Erythroblast (primary cell): ENCODE measurements around the gene ELL.

Experiments
- DNase-seq, 2 experiments: peaks; one replicate each; lab custom pipeline; 2025; lab: John Stamatoyannopoulos, UW
- GATA1 ChIP-seq: IDR thresholded peaks from 2 replicates; pipeline ENCODE4 v1.6.1; 2011; ENCODE audit warnings: low read depth, mild to moderate bottlenecking, control low read depth, low read length, moderate library complexity
- POLR2A ChIP-seq: IDR thresholded peaks from 2 replicates; pipeline ENCODE4 v1.6.1; 2011; ENCODE audit warnings: mild to moderate bottlenecking, low read length

Gene ELL

GRCh38 chr19:18484992-18485391 is 36.9 kb downstream of the ELL start:
- peak in 1 of 2 experiments; percentile 36 for DNase-seq
- TF ChIP-seq POLR2A (no peak), GATA1 (no peak)

- no peak for DNase-seq
- TF ChIP-seq GATA1 = no peak
- no peak for TF ChIP-seq POLR2A
Observed at GRCh38 chr19:18483119-18483890, 38.6 kb downstream of the ELL start.

- no peak for TF ChIP-seq GATA1
- TF ChIP-seq POLR2A = no peak
- DNase-seq = no peak
Observed at GRCh38 chr19:18481505-18482222, 40.2 kb downstream of the ELL start.

- DNase-seq = no peak
- TF ChIP-seq POLR2A = no peak
- TF ChIP-seq GATA1 = no peak
Observed at GRCh38 chr19:18480006-18480691, 41.7 kb downstream of the ELL start.

- TF ChIP-seq POLR2A = no peak
- no peak for TF ChIP-seq GATA1
- DNase-seq = no peak
Observed at GRCh38 chr19:18478545-18479311, 43.1 kb downstream of the ELL start.

- no peak for TF ChIP-seq GATA1
- no peak for TF ChIP-seq POLR2A
- no peak for DNase-seq
Observed at GRCh38 chr19:18477974-18478373, 43.9 kb downstream of the ELL start.

GRCh38 chr19:18477042-18477779 is 44.7 kb downstream of the ELL start:
- DNase-seq = no peak

GRCh38 chr19:18476507-18477041 is 45.3 kb downstream of the ELL start:
- no peak for DNase-seq
- no peak for TF ChIP-seq GATA1
- TF ChIP-seq POLR2A = no peak

More at GRCh38 chr19:18477042-18477779, 44.7 kb downstream of the ELL start:
- TF ChIP-seq POLR2A (no peak), GATA1 (no peak)

- no peak for DNase-seq
- TF ChIP-seq GATA1 (no peak), POLR2A (no peak)
Observed at GRCh38 chr19:18475762-18476331, 46.0 kb downstream of the ELL start.

GRCh38 chr19:18475004-18475453 is 46.8 kb downstream of the ELL start:
- TF ChIP-seq POLR2A = no peak
- TF ChIP-seq GATA1 = no peak

GRCh38 chr19:18474366-18474887 is 47.4 kb downstream of the ELL start:
- no peak for DNase-seq
- TF ChIP-seq POLR2A (no peak), GATA1 (no peak)

More at GRCh38 chr19:18475004-18475453, 46.8 kb downstream of the ELL start:
- DNase-seq = no peak

- TF ChIP-seq GATA1 = no peak
- no peak for TF ChIP-seq POLR2A
- DNase-seq = no peak
Observed at GRCh38 chr19:18473706-18474087, 48.2 kb downstream of the ELL start.
